Thoracic aorta (tissue), 2 donors: ENCODE data around the gene NYAP2. TPM values are rescaled to one million over a fixed set of nuclear protein-coding genes. Genes with fewer than 3 reads are reported as not detected.

Source experiments
- ATAC-seq: fragments of 150-250 bp; one replicate; pipeline ENCODE4 v1.8.0; 2017; ENCODE audit warnings: low read depth; ENCODE audit not compliant: insufficient number of reproducible peaks, low FRiP score
- DNase-seq: peaks from one replicate; pipeline ENCODE4 v3.0.0-alpha.2; 2020; ENCODE audit warnings: low spot score
- H3K27ac ChIP-seq, 2 donors: fragments of 200-600 bp; sonication (generic); 1 replicate in 1 of 2; 2 replicates in 1 of 2; pipeline ENCODE4 v1.5.1; 2016; ENCODE audit warnings: mild to moderate bottlenecking in 2 of 2, moderate library complexity in 2 of 2
- H3K27me3 ChIP-seq: fragments of 200-600 bp; sonication (generic); replicated peaks from 2 replicates; pipeline ENCODE4 v1.6.0; 2016; ENCODE audit warnings: mild to moderate bottlenecking; ENCODE audit not compliant: insufficient read depth
- H3K36me3 ChIP-seq: fragments of 200-600 bp; sonication (generic); one replicate; pipeline ENCODE4 v1.5.1; 2016
- H3K4me1 ChIP-seq, 2 donors: fragments of 200-600 bp; sonication (generic); 1 replicate in 1 of 2; 2 replicates in 1 of 2; pipeline versions ENCODE4 v1.5.1 to v1.6.0; 2016; ENCODE audit warnings: low read depth in 2 of 2, mild to moderate bottlenecking in 1 of 2; ENCODE audit not compliant: control insufficient read depth in 1 of 2
- H3K4me3 ChIP-seq: fragments of 200-600 bp; sonication (generic); 2 replicates; pipeline ENCODE4 v1.5.1; 2016; ENCODE audit warnings: mild to moderate bottlenecking
- H3K9me3 ChIP-seq: fragments of 200-600 bp; sonication (generic); 2 replicates; pipeline ENCODE4 v1.5.1; 2016
- CTCF ChIP-seq: fragments of 200-600 bp; sonication (generic); IDR thresholded peaks from one replicate; pipeline ENCODE4 v1.5.1; 2019; ENCODE audit warnings: antibody characterized with exemption
- total RNA-seq, 2 donors: library from RNA; depleted of rRNA; stranded (reverse); fragments of >200 nt; gene quantifications; one replicate each; pipeline versions ENCODE4 v1.1.0 to v1.2.3, GENCODE V29; 2016

Gene NYAP2
- total RNA-seq, 2 donors from 2014 or later = 0.14 TPM; not detected in 1

- ATAC-seq = no peak
- no peaks in the 10 kb centered on the region for H3K27me3 ChIP-seq
- H3K27ac ChIP-seq = no peak overlapping the region
- TF ChIP-seq CTCF = no peak
- H3K9me3 ChIP-seq = no peaks in the 10 kb centered on the region
- H3K36me3 ChIP-seq = no peaks in the 10 kb centered on the region
- DNase-seq = no peak
- H3K4me3 ChIP-seq = no peak overlapping the region
- H3K4me1 ChIP-seq = no peaks in the 10 kb centered on the region
Observed at GRCh38 chr2:225531559-225531958, 132.0 kb downstream of the NYAP2 start.

- DNase-seq = no peak
- no peak for TF ChIP-seq CTCF
- H3K27ac ChIP-seq = no peak overlapping the region
- no peaks in the 10 kb centered on the region for H3K36me3 ChIP-seq
- no peak overlapping the region for H3K4me3 ChIP-seq
- no peaks in the 10 kb centered on the region for H3K27me3 ChIP-seq
- no peaks in the 10 kb centered on the region for H3K4me1 ChIP-seq
- ATAC-seq = no peak
- H3K9me3 ChIP-seq = no peaks in the 10 kb centered on the region
Observed at GRCh38 chr2:225532096-225532495, 132.6 kb downstream of the NYAP2 start.

GRCh38 chr2:225534037-225534436 lies 134.5 kb downstream of the NYAP2 start:
- ATAC-seq = no peak
- no peak overlapping the region for H3K4me3 ChIP-seq
- no peaks in the 10 kb centered on the region for H3K4me1 ChIP-seq
- H3K36me3 ChIP-seq = no peaks in the 10 kb centered on the region
- no peak for DNase-seq
- H3K27ac ChIP-seq = no peak overlapping the region
- no peak for TF ChIP-seq CTCF
- H3K27me3 ChIP-seq = no peaks in the 10 kb centered on the region
- no peaks in the 10 kb centered on the region for H3K9me3 ChIP-seq

GRCh38 chr2:225534697-225535096 lies 135.2 kb downstream of the NYAP2 start:
- no peak for DNase-seq
- Histone ChIP-seq H3K27me3 (no peaks in the 10 kb centered on the region), H3K36me3 (no peaks in the 10 kb centered on the region), H3K9me3 (no peaks in the 10 kb centered on the region), H3K4me3 (no peak overlapping the region), H3K27ac (no peak overlapping the region), H3K4me1 (no peaks in the 10 kb centered on the region)
- no peak for TF ChIP-seq CTCF
- no peak for ATAC-seq

- Histone ChIP-seq H3K9me3 (no peaks in the 10 kb centered on the region), H3K4me3 (no peak overlapping the region), H3K27me3 (no peaks in the 10 kb centered on the region), H3K36me3 (no peaks in the 10 kb centered on the region), H3K4me1 (no peaks in the 10 kb centered on the region), H3K27ac (no peak overlapping the region)
- ATAC-seq = no peak
- TF ChIP-seq CTCF = no peak
- DNase-seq = no peak
Observed at GRCh38 chr2:225536036-225536435, 136.5 kb downstream of the NYAP2 start.
